Hepatocyte (in vitro differentiated cells): ENCODE results near the gene B3GALNT2.

Experiments
- EZH2 ChIP-seq: fragments of 200-600 bp; sonication (generic); IDR thresholded peaks from 2 replicates; pipeline ENCODE4 v1.6.1; 2016; ENCODE audit warnings: antibody characterized with exemption, mild to moderate bottlenecking, borderline replicate concordance
- TF ChIP-seq, protein P1 (sequence below): fragments of 200-600 bp; sonication (generic); IDR thresholded peaks from 2 replicates; pipeline ENCODE4 v1.5.1; 2016; ENCODE audit warnings: antibody characterized with exemption, mild to moderate bottlenecking; ENCODE audit not compliant: poor library complexity

DNA sequence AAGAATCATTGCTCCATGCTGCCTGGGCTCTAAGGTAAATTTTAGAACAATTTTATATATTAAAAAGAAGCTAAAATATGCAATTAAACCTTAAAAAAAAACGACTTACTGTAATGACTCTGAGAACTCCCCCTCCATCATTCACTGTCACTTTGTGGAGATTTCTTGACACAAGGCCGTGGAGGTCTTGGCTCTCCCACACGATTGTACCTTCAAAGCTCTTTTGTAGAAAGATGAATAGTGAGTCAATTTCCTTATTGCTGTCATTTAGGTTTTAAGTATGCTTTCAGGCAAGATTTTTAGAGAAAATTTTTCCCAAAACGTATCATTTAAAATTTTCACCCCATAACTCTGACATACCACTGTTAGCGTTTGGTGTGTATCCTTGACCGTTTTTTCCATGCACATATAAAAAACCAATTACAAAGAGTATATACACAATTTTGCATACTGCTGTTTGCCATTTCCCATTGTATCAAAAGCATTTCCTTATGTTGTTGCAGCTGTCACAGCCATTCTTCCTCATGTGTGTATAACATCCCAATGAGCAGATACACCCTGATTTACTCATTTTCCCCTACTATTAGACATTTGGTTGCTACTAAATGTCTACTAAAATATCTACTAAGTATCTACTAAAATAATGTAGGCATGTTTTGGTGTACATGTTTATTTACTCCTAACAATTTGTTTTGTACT is 33.4 kb downstream of the B3GALNT2 start:
- TF ChIP-seq, protein P1, sequence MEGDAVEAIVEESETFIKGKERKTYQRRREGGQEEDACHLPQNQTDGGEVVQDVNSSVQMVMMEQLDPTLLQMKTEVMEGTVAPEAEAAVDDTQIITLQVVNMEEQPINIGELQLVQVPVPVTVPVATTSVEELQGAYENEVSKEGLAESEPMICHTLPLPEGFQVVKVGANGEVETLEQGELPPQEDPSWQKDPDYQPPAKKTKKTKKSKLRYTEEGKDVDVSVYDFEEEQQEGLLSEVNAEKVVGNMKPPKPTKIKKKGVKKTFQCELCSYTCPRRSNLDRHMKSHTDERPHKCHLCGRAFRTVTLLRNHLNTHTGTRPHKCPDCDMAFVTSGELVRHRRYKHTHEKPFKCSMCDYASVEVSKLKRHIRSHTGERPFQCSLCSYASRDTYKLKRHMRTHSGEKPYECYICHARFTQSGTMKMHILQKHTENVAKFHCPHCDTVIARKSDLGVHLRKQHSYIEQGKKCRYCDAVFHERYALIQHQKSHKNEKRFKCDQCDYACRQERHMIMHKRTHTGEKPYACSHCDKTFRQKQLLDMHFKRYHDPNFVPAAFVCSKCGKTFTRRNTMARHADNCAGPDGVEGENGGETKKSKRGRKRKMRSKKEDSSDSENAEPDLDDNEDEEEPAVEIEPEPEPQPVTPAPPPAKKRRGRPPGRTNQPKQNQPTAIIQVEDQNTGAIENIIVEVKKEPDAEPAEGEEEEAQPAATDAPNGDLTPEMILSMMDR: no peak
- TF ChIP-seq EZH2: no peak
